ENCODE data around the gene DTL.

The DTL gene

DNA sequence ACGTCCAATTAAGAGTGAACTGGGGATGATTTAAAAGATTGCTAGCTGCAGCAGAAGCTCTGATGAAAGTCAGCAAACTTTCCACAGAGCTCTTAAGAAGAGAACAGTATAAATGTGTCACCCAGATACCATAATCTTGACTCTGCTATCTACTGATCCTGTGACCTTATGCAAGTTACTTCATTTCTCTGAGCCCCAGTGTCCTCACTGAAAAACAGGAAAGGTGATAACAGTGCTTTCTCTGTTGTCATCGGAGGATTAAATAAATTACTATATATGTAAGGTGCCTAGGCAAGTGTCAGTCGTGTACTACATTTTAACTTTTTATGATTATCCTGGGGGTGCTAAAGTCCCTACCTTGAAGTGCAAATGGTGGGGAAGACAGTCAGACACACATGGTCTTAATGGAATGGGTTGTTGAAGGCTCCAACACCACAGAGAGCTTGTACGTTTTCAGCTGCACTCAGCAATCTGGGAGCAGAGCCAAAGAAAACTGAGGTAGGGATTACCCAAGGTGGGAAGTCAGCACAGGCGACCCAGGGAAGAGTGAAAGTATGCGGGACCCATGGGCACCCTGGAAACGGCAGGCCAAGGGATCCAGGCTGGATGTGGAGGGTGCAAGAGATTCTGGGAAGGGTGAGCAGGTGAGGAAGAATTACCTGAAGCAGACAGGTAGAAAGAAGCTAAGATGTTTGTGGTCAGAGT is 82.8 kb downstream of the DTL start:
- H3K4me3 ChIP-seq (ENCODE audit: low read length) = no peak overlapping the region
- H3K36me3 ChIP-seq (ENCODE audit: control insufficient read depth, low read depth, low read length) = no peaks in the 10 kb centered on the region
- H3K9ac ChIP-seq (ENCODE audit: low read length) = no peak overlapping the region
- H3K4me1 ChIP-seq (ENCODE audit: control insufficient read depth, low read depth, low read length) = no peaks in the 10 kb centered on the region
- H3K27ac ChIP-seq (ENCODE audit: low read length) = no peak overlapping the region
- no peaks in the 10 kb centered on the region for H3K9me3 ChIP-seq (ENCODE audit: control insufficient read depth, low read depth, low read length)
- no peaks in the 10 kb centered on the region for H3K27me3 ChIP-seq (ENCODE audit: control insufficient read depth, insufficient read depth, low read length)

DNA sequence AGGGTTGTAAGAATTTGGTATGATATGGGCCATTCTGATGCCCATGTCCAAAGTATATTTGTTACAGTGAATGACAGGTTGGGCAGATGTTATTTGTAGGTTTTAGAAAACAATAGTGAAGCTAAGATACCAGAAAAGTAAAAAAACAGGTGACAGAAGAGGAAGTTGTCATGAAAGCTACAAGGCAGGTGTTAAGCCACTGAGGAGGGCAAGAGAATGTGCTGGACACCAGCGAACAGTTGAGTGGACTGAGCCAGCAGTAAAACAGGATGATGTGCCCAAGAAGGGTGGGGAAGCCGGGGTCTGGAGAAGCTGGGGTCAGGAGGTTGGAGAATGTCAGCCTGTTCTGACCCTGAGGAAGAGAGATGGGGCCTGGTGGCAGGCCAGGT is 83.3 kb downstream of the DTL start:
- H3K36me3 ChIP-seq (ENCODE audit: control insufficient read depth, low read depth, low read length) = no peaks in the 10 kb centered on the region
- H3K9me3 ChIP-seq (ENCODE audit: control insufficient read depth, low read depth, low read length) = no peaks in the 10 kb centered on the region
- no peak overlapping the region for H3K27ac ChIP-seq (ENCODE audit: low read length)
- no peak overlapping the region for H3K9ac ChIP-seq (ENCODE audit: low read length)
- no peak overlapping the region for H3K4me3 ChIP-seq (ENCODE audit: low read length)
- no peaks in the 10 kb centered on the region for H3K27me3 ChIP-seq (ENCODE audit: control insufficient read depth, insufficient read depth, low read length)
- no peaks in the 10 kb centered on the region for H3K4me1 ChIP-seq (ENCODE audit: control insufficient read depth, low read depth, low read length)

DNA sequence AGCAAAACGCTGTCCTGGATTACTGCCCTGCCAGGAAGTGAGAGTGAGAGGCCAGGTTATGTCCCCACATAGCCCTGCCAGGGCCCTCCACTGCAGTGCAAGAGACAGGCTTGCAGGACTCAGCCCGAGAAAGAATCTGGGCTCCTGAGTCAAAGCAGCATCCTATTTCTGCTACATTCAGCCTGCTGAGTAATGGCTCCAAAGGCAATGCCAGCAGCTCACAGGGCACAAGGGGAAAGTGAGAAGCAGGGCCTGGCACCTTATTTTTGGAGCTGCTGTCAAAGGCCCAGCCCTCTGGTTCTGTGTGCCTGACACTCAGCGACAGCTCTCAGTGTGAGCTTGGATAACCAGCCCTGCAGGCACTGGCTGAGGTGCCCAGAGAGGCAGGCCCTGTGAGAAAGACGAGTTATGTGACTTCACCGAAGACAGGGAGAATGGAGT is 83.9 kb downstream of the DTL start:
- no peaks in the 10 kb centered on the region for H3K4me1 ChIP-seq (ENCODE audit: control insufficient read depth, low read depth, low read length)
- H3K27me3 ChIP-seq (ENCODE audit: control insufficient read depth, insufficient read depth, low read length) = no peaks in the 10 kb centered on the region
- H3K9me3 ChIP-seq (ENCODE audit: control insufficient read depth, low read depth, low read length) = no peaks in the 10 kb centered on the region
- no peaks in the 10 kb centered on the region for H3K36me3 ChIP-seq (ENCODE audit: control insufficient read depth, low read depth, low read length)
- H3K9ac ChIP-seq (ENCODE audit: low read length) = no peak overlapping the region
- no peak overlapping the region for H3K4me3 ChIP-seq (ENCODE audit: low read length)
- no peak overlapping the region for H3K27ac ChIP-seq (ENCODE audit: low read length)

DNA sequence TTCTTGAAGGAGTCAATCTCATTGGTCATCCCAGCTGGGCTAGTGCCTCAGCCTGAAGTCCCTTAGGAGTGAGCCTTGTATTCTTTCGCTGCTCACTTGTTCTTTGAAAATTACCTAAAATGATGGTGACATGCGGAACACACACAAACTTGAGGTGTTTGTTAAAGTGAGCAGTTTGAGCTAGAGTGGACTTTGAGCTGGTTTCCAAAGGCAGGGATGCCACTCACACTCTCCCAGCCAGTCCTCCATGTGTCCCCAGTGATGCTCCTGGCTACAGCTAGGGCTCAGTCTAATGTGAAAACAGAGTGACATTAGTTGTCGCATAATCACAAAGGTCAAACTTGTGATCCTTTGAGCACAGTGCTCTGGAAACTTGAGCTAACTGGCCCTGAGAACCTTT is 84.3 kb downstream of the DTL start:
- H3K27me3 ChIP-seq (ENCODE audit: control insufficient read depth, insufficient read depth, low read length) = no peaks in the 10 kb centered on the region
- H3K27ac ChIP-seq (ENCODE audit: low read length) = no peak overlapping the region
- H3K9me3 ChIP-seq (ENCODE audit: control insufficient read depth, low read depth, low read length) = no peaks in the 10 kb centered on the region
- H3K36me3 ChIP-seq (ENCODE audit: control insufficient read depth, low read depth, low read length) = no peaks in the 10 kb centered on the region
- no peak overlapping the region for H3K9ac ChIP-seq (ENCODE audit: low read length)
- H3K4me1 ChIP-seq (ENCODE audit: control insufficient read depth, low read depth, low read length) = no peaks in the 10 kb centered on the region
- H3K4me3 ChIP-seq (ENCODE audit: low read length) = no peak overlapping the region

DNA sequence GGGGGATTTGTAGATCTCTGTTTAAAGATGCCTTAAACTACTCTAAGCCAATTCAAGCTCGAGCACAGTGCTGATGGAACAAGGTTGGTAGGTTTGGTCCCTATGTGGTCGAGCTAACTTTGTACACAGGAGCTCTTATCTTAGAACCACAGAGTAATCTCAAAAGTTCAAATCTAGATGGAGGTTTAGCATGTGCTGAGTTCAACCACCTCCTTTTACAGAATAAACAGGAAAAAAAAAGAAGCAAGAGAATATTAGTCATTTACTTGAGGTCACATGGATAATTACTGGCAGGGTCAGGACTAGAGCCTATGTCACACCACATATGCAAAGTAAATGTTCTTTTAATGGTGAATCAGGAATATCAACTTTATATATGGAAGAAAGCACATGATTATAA is 86.2 kb downstream of the DTL start:
- Histone ChIP-seq H3K27ac (ENCODE audit: low read length) (no peak overlapping the region), H3K9me3 (ENCODE audit: control insufficient read depth, low read depth, low read length) (no peaks in the 10 kb centered on the region), H3K27me3 (ENCODE audit: control insufficient read depth, insufficient read depth, low read length) (no peaks in the 10 kb centered on the region), H3K9ac (ENCODE audit: low read length) (no peak overlapping the region), H3K36me3 (ENCODE audit: control insufficient read depth, low read depth, low read length) (no peaks in the 10 kb centered on the region), H3K4me3 (ENCODE audit: low read length) (no peak overlapping the region), H3K4me1 (ENCODE audit: control insufficient read depth, low read depth, low read length) (no peaks in the 10 kb centered on the region)

DNA sequence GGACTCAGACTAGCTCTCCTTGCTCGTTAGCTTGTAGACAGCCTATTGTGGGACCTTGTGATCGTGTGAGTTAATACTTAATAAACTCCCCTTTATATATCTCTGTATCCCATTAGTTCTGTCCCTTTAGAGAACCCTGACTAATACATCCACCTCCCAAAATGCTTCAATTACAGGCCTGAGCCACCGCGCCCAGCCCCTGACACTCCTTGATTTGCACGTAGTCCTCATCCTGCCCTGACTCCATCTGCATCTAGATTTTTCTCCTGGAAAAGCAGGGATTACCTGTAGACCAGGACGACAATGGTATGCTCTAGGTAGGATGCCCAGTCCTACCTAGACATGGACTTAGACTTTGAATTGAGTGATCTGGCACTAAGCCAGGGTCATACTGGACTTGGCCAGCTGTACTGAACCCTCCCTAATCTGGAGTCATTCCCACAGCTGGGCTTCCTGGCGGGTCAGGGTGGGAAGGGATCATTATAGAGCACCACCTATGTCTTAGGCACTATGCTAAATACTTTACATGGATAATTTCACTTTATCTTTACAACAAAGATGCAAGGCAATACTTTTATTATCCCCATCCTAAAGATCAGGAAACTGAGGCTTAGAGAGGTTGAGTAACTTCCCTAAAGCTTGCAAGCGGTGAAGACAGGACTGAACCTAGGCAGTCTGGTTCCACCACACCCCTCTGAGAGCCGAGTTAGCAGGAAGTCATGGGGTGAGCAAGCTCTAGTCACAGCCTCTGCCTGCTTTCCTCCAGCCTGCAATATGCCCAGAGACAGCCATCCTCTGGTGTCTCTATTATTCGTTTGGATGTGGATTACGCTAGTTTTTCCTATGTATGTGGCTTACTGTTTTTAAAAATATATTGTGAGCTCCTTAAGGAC is 89.4 kb downstream of the DTL start:
- Histone ChIP-seq H3K4me1 (ENCODE audit: control insufficient read depth, low read depth, low read length) (peaks cover 4% of the 10 kb centered on the region), H3K9ac (ENCODE audit: low read length) (no peak overlapping the region), H3K27ac (ENCODE audit: low read length) (no peak overlapping the region), H3K27me3 (ENCODE audit: control insufficient read depth, insufficient read depth, low read length) (no peaks in the 10 kb centered on the region), H3K36me3 (ENCODE audit: control insufficient read depth, low read depth, low read length) (no peaks in the 10 kb centered on the region), H3K9me3 (ENCODE audit: control insufficient read depth, low read depth, low read length) (no peaks in the 10 kb centered on the region), H3K4me3 (ENCODE audit: low read length) (no peak overlapping the region)

DNA sequence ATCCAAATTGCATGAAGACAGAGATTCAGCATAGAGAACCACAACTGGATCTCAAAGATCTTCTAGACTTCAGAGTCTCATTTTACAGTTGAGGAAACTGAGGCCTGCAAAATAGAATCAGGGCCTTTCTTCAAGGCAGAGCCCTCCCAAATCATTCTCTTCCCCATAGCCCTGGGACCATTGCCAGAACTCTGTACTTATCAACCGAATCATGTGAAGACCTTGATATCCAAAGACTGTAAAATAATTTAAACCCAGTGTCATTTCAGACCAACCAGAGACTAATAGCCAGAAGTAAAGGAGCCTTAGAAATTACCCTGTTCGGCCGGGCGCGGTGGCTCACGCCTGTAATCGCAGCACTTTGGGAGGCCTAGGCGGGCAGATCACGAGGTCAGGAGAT is 90.1 kb downstream of the DTL start:
- Histone ChIP-seq H3K9me3 (ENCODE audit: control insufficient read depth, low read depth, low read length) (no peaks in the 10 kb centered on the region), H3K27me3 (ENCODE audit: control insufficient read depth, insufficient read depth, low read length) (no peaks in the 10 kb centered on the region), H3K4me3 (ENCODE audit: low read length) (no peak overlapping the region), H3K4me1 (ENCODE audit: control insufficient read depth, low read depth, low read length) (peaks cover 4% of the 10 kb centered on the region), H3K27ac (ENCODE audit: low read length) (no peak overlapping the region), H3K9ac (ENCODE audit: low read length) (no peak overlapping the region), H3K36me3 (ENCODE audit: control insufficient read depth, low read depth, low read length) (no peaks in the 10 kb centered on the region)

DNA sequence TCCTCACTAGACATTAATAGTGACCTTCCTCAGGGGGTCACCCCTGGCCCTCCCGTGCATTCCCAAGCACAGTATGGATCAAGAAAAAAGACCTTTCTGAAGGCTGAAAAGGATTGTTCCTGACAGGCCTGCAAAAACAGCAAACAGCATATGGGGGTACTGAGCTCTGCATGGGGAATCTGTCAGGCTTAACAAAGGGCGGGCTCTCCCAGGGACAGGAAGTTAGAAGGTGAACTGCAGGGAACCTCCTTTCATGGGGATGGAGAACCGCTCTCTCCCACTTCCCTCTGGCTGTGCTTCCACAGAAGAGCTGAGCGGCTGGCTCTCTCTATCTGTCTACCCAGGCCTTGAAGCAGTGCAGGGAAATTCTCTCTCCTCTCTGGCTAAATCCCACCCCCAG is 91.7 kb downstream of the DTL start:
- no peaks in the 10 kb centered on the region for H3K27me3 ChIP-seq (ENCODE audit: control insufficient read depth, insufficient read depth, low read length)

DNA sequence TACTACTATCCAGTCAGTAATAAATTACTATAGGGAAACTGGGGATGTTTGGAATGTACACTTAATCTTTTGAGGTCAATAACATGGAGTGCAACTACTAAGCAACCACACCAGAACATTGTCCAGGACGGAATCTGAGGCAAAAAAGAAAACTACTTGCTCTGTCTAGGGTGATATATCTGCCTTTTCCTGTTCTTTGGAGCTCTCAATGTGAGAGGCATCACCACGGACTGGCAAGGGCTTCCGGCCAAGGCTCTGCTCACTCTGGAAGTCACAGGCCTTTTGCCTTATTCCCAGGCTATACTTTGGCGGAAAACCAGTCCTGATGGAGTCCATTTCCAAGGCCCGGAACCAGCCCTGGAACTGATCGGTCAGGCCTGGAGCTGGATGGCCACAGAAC is 94.2 kb downstream of the DTL start:
- H3K9ac ChIP-seq (ENCODE audit: low read length) = no peak overlapping the region

More for the DNA sequence above, 91.7 kb downstream of the DTL start:
- Histone ChIP-seq H3K36me3 (ENCODE audit: control insufficient read depth, low read depth, low read length) (no peaks in the 10 kb centered on the region), H3K4me1 (ENCODE audit: control insufficient read depth, low read depth, low read length) (peaks cover 4% of the 10 kb centered on the region), H3K4me3 (ENCODE audit: low read length) (no peak overlapping the region), H3K9me3 (ENCODE audit: control insufficient read depth, low read depth, low read length) (no peaks in the 10 kb centered on the region), H3K9ac (ENCODE audit: low read length) (no peak overlapping the region), H3K27ac (ENCODE audit: low read length) (no peak overlapping the region)

DNA sequence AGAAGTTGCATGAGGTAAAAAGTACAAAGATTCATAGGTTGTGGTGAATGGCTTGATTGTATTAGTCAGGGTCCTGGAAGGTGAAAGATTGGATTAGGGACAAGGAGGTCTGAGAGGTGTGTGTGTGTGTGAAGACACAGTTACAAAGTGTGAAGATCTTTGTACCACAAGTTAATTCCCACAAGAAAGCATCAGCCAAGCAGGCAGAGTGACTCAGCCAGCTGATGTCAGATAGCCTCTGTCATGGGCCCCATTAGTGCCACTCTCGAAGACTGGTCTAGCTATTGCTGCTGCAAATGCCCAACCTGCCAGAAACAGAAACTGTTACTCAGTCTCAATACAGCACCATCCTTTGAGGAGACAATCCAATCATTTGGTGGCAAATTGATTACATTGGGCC is 96.5 kb downstream of the DTL start:
- H3K27me3 ChIP-seq (ENCODE audit: control insufficient read depth, insufficient read depth, low read length) = no peaks in the 10 kb centered on the region
- H3K27ac ChIP-seq (ENCODE audit: low read length) = no peak overlapping the region
- H3K4me3 ChIP-seq (ENCODE audit: low read length) = no peak overlapping the region
- no peak overlapping the region for H3K9ac ChIP-seq (ENCODE audit: low read length)
- no peaks in the 10 kb centered on the region for H3K36me3 ChIP-seq (ENCODE audit: control insufficient read depth, low read depth, low read length)
- no peaks in the 10 kb centered on the region for H3K9me3 ChIP-seq (ENCODE audit: control insufficient read depth, low read depth, low read length)
- H3K4me1 ChIP-seq (ENCODE audit: control insufficient read depth, low read depth, low read length) = peaks cover 2% of the 10 kb centered on the region

More for the DNA sequence above, 94.2 kb downstream of the DTL start:
- Histone ChIP-seq H3K27ac (ENCODE audit: low read length) (no peak overlapping the region), H3K4me3 (ENCODE audit: low read length) (no peak overlapping the region), H3K27me3 (ENCODE audit: control insufficient read depth, insufficient read depth, low read length) (no peaks in the 10 kb centered on the region), H3K36me3 (ENCODE audit: control insufficient read depth, low read depth, low read length) (no peaks in the 10 kb centered on the region), H3K9me3 (ENCODE audit: control insufficient read depth, low read depth, low read length) (no peaks in the 10 kb centered on the region), H3K4me1 (ENCODE audit: control insufficient read depth, low read depth, low read length) (peaks cover 4% of the 10 kb centered on the region)

DNA sequence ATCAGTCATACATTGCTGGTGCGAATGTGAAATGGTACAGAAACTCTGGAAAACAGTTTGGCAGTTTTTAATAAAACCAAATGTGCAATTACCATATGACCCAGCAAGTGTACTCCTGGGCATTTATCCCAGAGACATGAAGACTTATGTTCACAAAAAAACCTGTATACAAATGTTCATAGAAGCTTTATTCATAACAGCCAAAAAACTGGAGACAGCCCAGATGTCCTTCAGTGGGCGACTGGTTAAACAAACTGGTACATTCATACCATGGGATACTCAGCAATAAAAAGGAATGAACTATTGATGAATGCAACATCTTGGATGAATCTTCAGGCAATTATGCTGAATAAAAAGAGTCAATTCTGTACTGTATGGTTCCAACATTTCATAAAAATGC is 97.8 kb downstream of the DTL start:
- H3K27me3 ChIP-seq (ENCODE audit: control insufficient read depth, insufficient read depth, low read length) = no peaks in the 10 kb centered on the region
- H3K9me3 ChIP-seq (ENCODE audit: control insufficient read depth, low read depth, low read length) = no peaks in the 10 kb centered on the region
- no peaks in the 10 kb centered on the region for H3K36me3 ChIP-seq (ENCODE audit: control insufficient read depth, low read depth, low read length)
- H3K4me1 ChIP-seq (ENCODE audit: control insufficient read depth, low read depth, low read length) = no peaks in the 10 kb centered on the region
- H3K4me3 ChIP-seq (ENCODE audit: low read length) = no peak overlapping the region
- no peak overlapping the region for H3K27ac ChIP-seq (ENCODE audit: low read length)
- no peak overlapping the region for H3K9ac ChIP-seq (ENCODE audit: low read length)

DNA sequence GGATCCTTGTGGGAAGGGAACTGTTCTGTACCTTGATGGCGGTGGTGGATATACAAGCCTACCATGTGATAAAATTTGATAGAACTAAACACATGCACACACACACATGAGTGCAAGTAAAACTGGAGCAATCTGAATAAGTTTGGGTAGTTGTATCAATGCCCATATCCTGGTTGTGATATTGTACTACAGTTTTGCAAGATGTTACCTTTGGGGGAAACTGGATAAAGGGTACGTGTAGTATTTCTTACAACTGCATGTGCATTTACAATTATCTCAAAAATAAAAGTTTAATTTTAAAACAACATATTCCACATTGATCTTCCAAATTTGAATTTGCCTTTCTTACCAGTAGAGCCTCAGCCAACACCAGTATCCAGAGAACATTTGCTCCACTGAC is 99.6 kb downstream of the DTL start:
- H3K27ac ChIP-seq (ENCODE audit: low read length) = no peak overlapping the region
- H3K9me3 ChIP-seq (ENCODE audit: control insufficient read depth, low read depth, low read length) = no peaks in the 10 kb centered on the region
- H3K9ac ChIP-seq (ENCODE audit: low read length) = no peak overlapping the region
- no peaks in the 10 kb centered on the region for H3K36me3 ChIP-seq (ENCODE audit: control insufficient read depth, low read depth, low read length)
- H3K4me3 ChIP-seq (ENCODE audit: low read length) = no peak overlapping the region
- no peaks in the 10 kb centered on the region for H3K27me3 ChIP-seq (ENCODE audit: control insufficient read depth, insufficient read depth, low read length)
- H3K4me1 ChIP-seq (ENCODE audit: control insufficient read depth, low read depth, low read length) = no peaks in the 10 kb centered on the region
